H1 (cell line): ENCODE data around the gene CAPZA3. TPM values are rescaled to one million over a fixed set of nuclear protein-coding genes. Genes with fewer than 3 reads are reported as not detected.

Experiments
- CTCF ChIA-PET: fragments of 300-600 bp; sonication (Branson Sonifier 250); formaldehyde crosslinking; loops from one replicate; lab custom pipeline; 2021; ENCODE audit not compliant: partially characterized antibody; lab: Charles Lee
- POLR2A ChIA-PET: fragments of 300-600 bp; sonication (Branson Sonifier 250); formaldehyde crosslinking; loops from one replicate; lab custom pipeline; 2021; ENCODE audit warnings: inconsistent platforms; ENCODE audit not compliant: partially characterized antibody; lab: Charles Lee
- DNase-seq, 2 experiments: peaks; one replicate each; pipeline versions ENCODE4 v3.0.0 to v3.0.0-alpha.2; 2010 to 2022; ENCODE audit warnings: low spot score in 2 of 2, low read depth in 1 of 2, mixed read lengths in 1 of 2
- FAIRE-seq: peaks from 2 replicates; lab custom pipeline; 2011; peaks lifted over from hg19 to GRCh38; lab: Jason Lieb, UNC
- H2AFZ ChIP-seq: 2 replicates; pipeline ENCODE4 v1.8.1; 2012; ENCODE audit warnings: low read length, inconsistent platforms
- H2AK5ac ChIP-seq: 2 replicates; pipeline ENCODE4 v1.6.1; 2013; ENCODE audit warnings: low read depth, low read length
- H2BK120ac ChIP-seq: replicated peaks from 2 replicates; pipeline ENCODE3; 2013; ENCODE audit warnings: low read depth, low read length, inconsistent platforms
- H2BK12ac ChIP-seq: 2 replicates; pipeline ENCODE4 v1.6.1; 2013; ENCODE audit warnings: low read depth, low read length
- H2BK15ac ChIP-seq: 2 replicates; pipeline ENCODE4 v1.6.1; 2013; ENCODE audit warnings: low read length
- H2BK20ac ChIP-seq: 2 replicates; pipeline ENCODE4 v1.6.1; 2013; ENCODE audit warnings: low read length
- H2BK5ac ChIP-seq: 2 replicates; pipeline ENCODE4 v1.6.1; 2013; ENCODE audit warnings: low read depth, low read length
- H3K14ac ChIP-seq: 2 replicates; pipeline ENCODE4 v1.6.1; 2013; ENCODE audit warnings: inconsistent platforms; ENCODE audit not compliant: insufficient read length
- H3K18ac ChIP-seq: 2 replicates; pipeline ENCODE4 v1.6.1; 2013; ENCODE audit warnings: low read length; ENCODE audit errors: extremely low read depth
- H3K23ac ChIP-seq: 2 replicates; pipeline ENCODE4 v1.6.1; 2013; ENCODE audit warnings: inconsistent platforms; ENCODE audit not compliant: insufficient read length
- H3K23me2 ChIP-seq: 2 replicates; pipeline ENCODE4 v1.6.1; 2013; ENCODE audit warnings: low read depth, low read length
- H3K27ac ChIP-seq: 2 replicates; pipeline ENCODE4 v1.6.1; 2011; ENCODE audit warnings: low read depth, low read length, inconsistent platforms
- H3K27me3 ChIP-seq, 4 experiments: replicated peaks in 1 of 4; 1 replicate in 1 of 4; 2 replicates in 3 of 4; pipeline versions ENCODE4 v1.6.1 to v1.8.1; 2011 to 2013; ENCODE audit warnings: low read length in 3 of 4, mild to moderate bottlenecking in 3 of 4, inconsistent platforms in 2 of 4, mixed read lengths in 2 of 4, moderate library complexity in 1 of 4; ENCODE audit not compliant: control insufficient read depth in 3 of 4, insufficient read depth in 3 of 4; ENCODE audit errors: extremely low read depth in 1 of 4
- H3K36me3 ChIP-seq, 4 experiments: 2 replicates each; pipeline versions ENCODE4 v1.6.1 to v1.8.1; 2011 to 2013; ENCODE audit warnings: mild to moderate bottlenecking in 4 of 4, low read length in 3 of 4, moderate library complexity in 2 of 4, control low read depth in 1 of 4, inconsistent platforms in 1 of 4; ENCODE audit not compliant: insufficient read depth in 4 of 4, control insufficient read depth in 2 of 4
- H3K4ac ChIP-seq: replicated peaks from 2 replicates; pipeline ENCODE3; 2013; ENCODE audit warnings: low read length, low read depth, mixed read lengths, inconsistent platforms; ENCODE audit not compliant: insufficient read length
- H3K4me1 ChIP-seq, 4 experiments: replicated peaks in 1 of 4; 1 replicate in 1 of 4; 2 replicates in 3 of 4; pipeline versions ENCODE4 v1.6.1 to v1.8.1; 2011 to 2013; ENCODE audit warnings: low read length in 3 of 4, inconsistent platforms in 2 of 4, mixed read lengths in 1 of 4; ENCODE audit not compliant: insufficient read depth in 4 of 4, control insufficient read depth in 3 of 4
- H3K4me2 ChIP-seq, 2 experiments: 2 replicates each; pipeline versions ENCODE4 v1.6.1 to v1.8.1; 2011 to 2013; ENCODE audit warnings: low read depth in 2 of 2, low read length in 2 of 2, control low read depth in 1 of 2, inconsistent platforms in 1 of 2, mild to moderate bottlenecking in 1 of 2; ENCODE audit not compliant: insufficient read depth in 1 of 2
- H3K4me3 ChIP-seq, 4 experiments: fragments of 200-600, 300-600 bp in 1 of 4; sonication (generic), shearing (Covaris generic), sonication (Bioruptor Twin) in 1 of 4; 2 replicates each; pipeline versions ENCODE4 v1.5.1 to v1.8.1; 2011 to 2016; ENCODE audit warnings: low read length in 4 of 4, low read depth in 3 of 4, control low read depth in 2 of 4, inconsistent platforms in 2 of 4, mild to moderate bottlenecking in 2 of 4, mixed read lengths in 1 of 4, moderate library complexity in 1 of 4; ENCODE audit not compliant: insufficient read depth in 2 of 4; ENCODE audit errors: extremely low read depth in 1 of 4
- H3K56ac ChIP-seq: replicated peaks from 2 replicates; pipeline ENCODE3; 2013; ENCODE audit warnings: low read depth, mild to moderate bottlenecking, mixed read lengths, low read length, inconsistent platforms; ENCODE audit not compliant: insufficient read length
- H3K79me1 ChIP-seq: 2 replicates; pipeline ENCODE4 v1.6.1; 2013; ENCODE audit warnings: low read depth, low read length, control low read depth
- H3K79me2 ChIP-seq, 2 experiments: 2 replicates each; pipeline versions ENCODE4 v1.6.1 to v1.8.1; 2012 to 2013; ENCODE audit warnings: low read length in 2 of 2, mild to moderate bottlenecking in 2 of 2, inconsistent platforms in 1 of 2; ENCODE audit not compliant: insufficient read depth in 2 of 2, control insufficient read depth in 1 of 2
- H3K9ac ChIP-seq, 4 experiments: replicated peaks in 1 of 4; 1 replicate in 1 of 4; 2 replicates in 3 of 4; pipeline versions ENCODE4 v1.6.1 to v1.8.1; 2011 to 2013; ENCODE audit warnings: low read depth in 3 of 4, low read length in 3 of 4, control low read depth in 2 of 4, mild to moderate bottlenecking in 2 of 4, moderate library complexity in 2 of 4, inconsistent platforms in 1 of 4; ENCODE audit errors: extremely low read depth in 1 of 4
- H3K9me3 ChIP-seq, 2 experiments: 2 replicates each; pipeline versions ENCODE4 v1.6.1 to v1.8.1; 2012 to 2013; ENCODE audit warnings: mild to moderate bottlenecking in 2 of 2, moderate library complexity in 2 of 2, control low read depth in 1 of 2, inconsistent platforms in 1 of 2, low read depth in 1 of 2, low read length in 1 of 2, mixed read lengths in 1 of 2; ENCODE audit not compliant: insufficient read depth in 2 of 2
- H4K20me1 ChIP-seq, 2 experiments: replicated peaks in 1 of 2; 2 replicates each; pipeline versions ENCODE3 to v1.8.1; 2011 to 2013; ENCODE audit warnings: inconsistent platforms in 2 of 2, low read length in 2 of 2, mild to moderate bottlenecking in 1 of 2; ENCODE audit not compliant: insufficient read depth in 2 of 2, control insufficient read depth in 1 of 2
- H4K5ac ChIP-seq: 2 replicates; pipeline ENCODE4 v1.6.1; 2013; ENCODE audit warnings: low read length, low read depth, mixed read lengths, inconsistent platforms; ENCODE audit not compliant: insufficient read length
- H4K8ac ChIP-seq: 2 replicates; pipeline ENCODE4 v1.8.0; 2013; ENCODE audit warnings: mild to moderate bottlenecking, moderate library complexity, low read length, inconsistent platforms; ENCODE audit not compliant: insufficient read depth; ENCODE audit errors: extremely low read depth
- H4K91ac ChIP-seq: replicated peaks from 2 replicates; pipeline ENCODE3; 2013; ENCODE audit warnings: low read length, mixed read lengths, inconsistent platforms; ENCODE audit not compliant: insufficient read length
- CTBP2 ChIP-seq: IDR thresholded peaks from 2 replicates; pipeline ENCODE4 v1.7.0; 2011; ENCODE audit warnings: borderline replicate concordance, mild to moderate bottlenecking, moderate library complexity, mixed read lengths, low read length; ENCODE audit not compliant: insufficient read depth, insufficient read length
- WGBS, 2 experiments: shearing (Covaris generic) in 1 of 2; methylation state at CpG; one replicate each; pipeline versions ENCODE4 v1.1.6 to v1.1.7; 2013 to 2015; ENCODE audit warnings: low lambda C conversion rate in 2 of 2, mixed read lengths in 2 of 2, inconsistent platforms in 1 of 2, low coverage in 1 of 2, missing lambda C conversion rate in 1 of 2; ENCODE audit not compliant: insufficient replicate concordance in 2 of 2, insufficient coverage in 1 of 2, insufficient read length in 1 of 2; ENCODE audit errors: extremely low coverage in 1 of 2, missing lambda C conversion rate in 1 of 2; 5-methylcytosine and 5-hydroxymethylcytosine counted together
- polyA plus RNA-seq, 7 experiments: library from polyadenylated mRNA; depleted of rRNA in 3 of 7; stranded (reverse) in 5 of 7; unstranded in 2 of 7; fragments of >200 nt in 5 of 7; fragments of 200-250 nt in 2 of 7; gene quantifications; 1 replicate in 5 of 7; 2 replicates in 1 of 7; 4 replicates in 1 of 7; pipeline versions ENCODE4 v1.2.1 to v1.2.3, GENCODE V29; 2011 to 2013; ENCODE audit warnings: missing spikeins in 2 of 7, mixed read lengths in 2 of 7
- total RNA-seq: library from RNA; stranded (reverse); fragmentation: NEBNext Ultra II Directional; extraction: Animal tissue kit (Norgen Biotek cat#: 25700); gene quantifications from 2 replicates; pipeline ENCODE4 v1.2.1, GENCODE V29; 2021

CAPZA3 gene
- total and polyA plus RNA-seq, 2 of the 8 experiments (the other 6 are each of a cell fraction or from before 2014, with no cell fraction given): not detected

DNA sequence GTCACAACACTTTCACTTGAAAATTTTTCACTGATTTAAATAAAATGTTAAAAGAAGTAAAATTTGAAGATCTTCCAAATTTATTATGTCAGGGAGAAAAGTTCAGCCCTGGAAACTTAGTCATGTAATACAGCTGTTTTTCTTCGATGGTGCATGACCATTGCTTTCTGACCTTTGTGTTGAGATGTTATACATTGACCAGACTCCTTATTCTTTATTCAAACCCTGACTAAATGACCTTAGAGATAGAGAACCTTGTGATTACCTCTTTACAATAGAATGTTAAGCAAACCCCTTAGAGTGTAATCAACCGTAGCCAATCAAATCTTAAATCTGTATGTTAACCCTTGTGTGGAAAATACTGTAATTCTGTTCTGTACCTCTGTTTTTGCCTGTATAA, 34.6 kb upstream of the CAPZA3 start:
- Histone ChIP-seq H3K36me3 (no peaks in the 10 kb centered on the region), H3K14ac (no peak overlapping the region), H2BK5ac (no peak overlapping the region), H2BK12ac (no peak overlapping the region), H3K27ac (no peak overlapping the region), H3K27me3 (no peaks in the 10 kb centered on the region), H2AFZ (no peak overlapping the region), H3K56ac (no peak overlapping the region), H3K4ac (no peak overlapping the region), H3K9ac (no peak overlapping the region), H3K4me1 (no peaks in the 10 kb centered on the region), H4K5ac (no peak overlapping the region), H3K18ac (no peak overlapping the region), H3K4me2 (no peak overlapping the region), H3K9me3 (peaks cover 0 to 4% of the 10 kb centered on the region in 2 experiments; a peak in 1 of 4 replicates), H3K79me2 (no peaks in the 10 kb centered on the region), H2BK20ac (no peak overlapping the region), H2BK120ac (no peak overlapping the region), H3K4me3 (no peak overlapping the region), H2AK5ac (no peak overlapping the region), H4K91ac (no peak overlapping the region), H3K23me2 (no peaks in the 10 kb centered on the region), H2BK15ac (no peak overlapping the region), H4K8ac (no peak overlapping the region), H3K23ac (no peak overlapping the region), H3K79me1 (no peaks in the 10 kb centered on the region), H4K20me1 (no peaks in the 10 kb centered on the region)
- no peak for FAIRE-seq
- 81% methylated on average over 2 of the region's 2 CpGs; no CpG with 5 or more reads in 1 of the 2 experiments for WGBS, 2 experiments
- CTCF ChIA-PET: no interaction called here
- no peak for TF ChIP-seq CTBP2
- no peak for DNase-seq
- POLR2A ChIA-PET: no interaction called here
